DOHH2 (cell line): ENCODE results near the gene MAN1C1.

Experiments used
- H3F3A ChIP-seq: fragments of 200-600 bp; sonication (generic), shearing (Covaris generic); 2 replicates; pipeline ENCODE4 v1.6.0; 2016; ENCODE audit warnings: antibody characterized with exemption, mild to moderate bottlenecking; ENCODE audit not compliant: control insufficient read depth, insufficient read depth
- H3K27ac ChIP-seq: fragments of 200-600 bp; sonication (generic); 2 replicates; pipeline ENCODE4 v1.5.1; 2014; ENCODE audit warnings: low read depth, mild to moderate bottlenecking, low read length, moderate library complexity
- H3K27me3 ChIP-seq: fragments of 200-600 bp; sonication (generic); 2 replicates; pipeline ENCODE4 v1.6.1; 2014; ENCODE audit warnings: mild to moderate bottlenecking, low read length, mixed read lengths; ENCODE audit not compliant: control insufficient read depth
- H3K36me3 ChIP-seq: fragments of 200-600 bp; sonication (generic); 2 replicates; pipeline ENCODE4 v1.6.1; 2014; ENCODE audit warnings: mild to moderate bottlenecking, low read length, moderate library complexity, mixed read lengths; ENCODE audit not compliant: control insufficient read depth
- H3K4me1 ChIP-seq: fragments of 200-600 bp; sonication (generic); 2 replicates; pipeline ENCODE4 v1.6.1; 2014; ENCODE audit warnings: mild to moderate bottlenecking, low read length, mixed read lengths; ENCODE audit not compliant: control insufficient read depth
- H3K4me2 ChIP-seq: fragments of 200-600 bp; sonication (generic); 2 replicates; pipeline ENCODE4 v1.6.0; 2014; ENCODE audit warnings: mild to moderate bottlenecking, low read length, moderate library complexity
- H3K4me3 ChIP-seq: fragments of 200-600 bp; sonication (generic); 2 replicates; pipeline ENCODE4 v1.5.1; 2014; ENCODE audit warnings: mild to moderate bottlenecking, low read length, mixed read lengths
- H3K79me2 ChIP-seq: fragments of 200-600 bp; sonication (generic); 2 replicates; pipeline ENCODE4 v1.6.1; 2014; ENCODE audit warnings: mild to moderate bottlenecking, low read length, mixed read lengths; ENCODE audit not compliant: control insufficient read depth
- H3K9me2 ChIP-seq: fragments of 200-600 bp; sonication (generic); replicated peaks from 2 replicates; pipeline ENCODE4 v1.6.1; 2014; ENCODE audit warnings: mild to moderate bottlenecking, low read length, mixed read lengths; ENCODE audit not compliant: control insufficient read depth
- H3K9me3 ChIP-seq: fragments of 200-600 bp; sonication (generic); 2 replicates; pipeline ENCODE4 v1.6.1; 2014; ENCODE audit warnings: antibody characterized with exemption, low read length, mixed read lengths; ENCODE audit not compliant: control insufficient read depth, insufficient read depth
- H4K20me1 ChIP-seq: fragments of 200-600 bp; sonication (generic); 2 replicates; pipeline ENCODE4 v1.6.0; 2014; ENCODE audit warnings: low read depth, mild to moderate bottlenecking, antibody characterized with exemption, low read length, moderate library complexity; ENCODE audit not compliant: control insufficient read depth, insufficient read depth
- CTCF ChIP-seq: fragments of 200-600 bp; sonication (generic); IDR thresholded peaks from one replicate; pipeline ENCODE4 v1.5.1; 2014; ENCODE audit warnings: antibody characterized with exemption, mild to moderate bottlenecking, low read depth, low read length; ENCODE audit not compliant: poor library complexity, severe bottlenecking
- EZH2phosphoT487 ChIP-seq: fragments of 200-600 bp; sonication (generic); IDR thresholded peaks from 2 replicates; pipeline ENCODE4 v1.6.1; 2017; ENCODE audit warnings: borderline replicate concordance, mild to moderate bottlenecking, antibody characterized with exemption, low read length, moderate library complexity, mixed read lengths

Gene MAN1C1

GRCh38 chr1:25573591-25573930, 43.0 kb upstream of the MAN1C1 start:
- Histone ChIP-seq H3K4me3 (no peak overlapping the region), H3K27me3 (no peaks in the 10 kb centered on the region), H3K9me2 (no peaks in the 10 kb centered on the region), H3F3A (no peaks in the 10 kb centered on the region), H3K36me3 (no peaks in the 10 kb centered on the region), H3K4me1 (no peaks in the 10 kb centered on the region), H3K27ac (no peak overlapping the region), H3K9me3 (no peaks in the 10 kb centered on the region), H4K20me1 (no peaks in the 10 kb centered on the region), H3K79me2 (no peaks in the 10 kb centered on the region), H3K4me2 (no peak overlapping the region)
- TF ChIP-seq CTCF (no peak), EZH2phosphoT487 (no peak)

- Histone ChIP-seq H3K9me2 (no peaks in the 10 kb centered on the region), H4K20me1 (no peaks in the 10 kb centered on the region), H3F3A (no peaks in the 10 kb centered on the region), H3K4me2 (no peak overlapping the region), H3K4me1 (no peaks in the 10 kb centered on the region), H3K27me3 (no peaks in the 10 kb centered on the region), H3K79me2 (no peaks in the 10 kb centered on the region), H3K27ac (no peak overlapping the region), H3K9me3 (no peaks in the 10 kb centered on the region), H3K4me3 (no peak overlapping the region), H3K36me3 (no peaks in the 10 kb centered on the region)
- TF ChIP-seq EZH2phosphoT487 (no peak), CTCF (no peak)
Measured at GRCh38 chr1:25573961-25574360, 42.6 kb upstream of the MAN1C1 start.

GRCh38 chr1:25575191-25575590, 41.4 kb upstream of the MAN1C1 start:
- Histone ChIP-seq H3K27ac (no peak overlapping the region), H3K79me2 (no peaks in the 10 kb centered on the region), H3K4me1 (no peaks in the 10 kb centered on the region), H3K9me3 (no peaks in the 10 kb centered on the region), H3K36me3 (no peaks in the 10 kb centered on the region), H3K27me3 (no peaks in the 10 kb centered on the region), H3K4me2 (no peak overlapping the region), H3K9me2 (no peaks in the 10 kb centered on the region), H3F3A (no peaks in the 10 kb centered on the region), H3K4me3 (no peak overlapping the region), H4K20me1 (no peaks in the 10 kb centered on the region)
- TF ChIP-seq EZH2phosphoT487 = no peak
- TF ChIP-seq CTCF = no peak
